ENCODE measurements around the gene IFNB1. TPM values are rescaled to one million over a fixed set of nuclear protein-coding genes. Genes with fewer than 3 reads are reported as not detected.

The IFNB1 gene
- total RNA-seq, 2 donors from 2014 or later, result not detected

DNA sequence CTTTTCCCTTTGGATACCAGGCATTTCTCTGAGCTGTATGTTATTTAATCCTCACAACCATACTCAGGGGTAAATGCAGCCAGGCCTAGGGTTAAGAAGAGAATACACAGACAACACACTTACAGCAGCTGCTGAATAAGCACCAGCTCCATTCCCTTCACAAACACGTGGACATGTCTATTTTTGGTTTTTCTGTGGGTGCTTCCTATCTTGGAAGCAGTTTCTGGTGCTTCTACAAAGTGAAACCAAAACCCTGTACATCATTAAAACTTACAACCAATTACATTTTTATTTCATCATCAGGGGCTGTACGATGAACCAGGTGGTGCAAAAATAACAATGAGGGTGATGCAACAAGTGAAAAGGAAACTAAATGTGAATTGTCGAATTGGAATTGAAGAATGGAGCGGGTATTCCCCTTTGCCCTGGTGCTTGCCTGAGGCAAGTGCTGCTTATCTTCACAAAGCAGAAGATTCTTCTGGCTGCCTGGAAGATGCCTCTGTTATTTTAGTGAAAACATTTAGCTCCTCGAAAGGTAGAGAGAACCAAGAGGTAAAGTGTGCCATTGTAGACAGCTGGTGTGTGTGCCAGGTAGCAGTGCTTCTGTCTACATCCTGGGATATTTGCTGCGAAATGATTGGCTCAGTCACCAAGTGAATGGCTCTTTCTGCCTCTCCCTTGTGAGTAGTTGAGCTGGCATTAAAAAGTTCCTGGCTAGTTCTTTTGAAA lies 18.6 kb upstream of the IFNB1 start:
- H3K9me3 ChIP-seq, result no peaks in the 10 kb centered on the region
- H3K27me3 ChIP-seq (replicated peaks; ENCODE audit: insufficient read depth), result no peaks in the 10 kb centered on the region
- ATAC-seq (ENCODE audit: insufficient number of reproducible peaks, low FRiP score, low read depth) (peak; percentile 72), DNase-seq (ENCODE audit: low spot score) (no peak)
- H3K4me3 ChIP-seq, result peak overlapping the region; percentile 56
- H3K4me1 ChIP-seq (ENCODE audit: control insufficient read depth in 1 of 2, low read depth in 2 of 2), result peaks cover 9 to 22% of the 10 kb centered on the region in 2 donors
- TF ChIP-seq, protein P1, sequence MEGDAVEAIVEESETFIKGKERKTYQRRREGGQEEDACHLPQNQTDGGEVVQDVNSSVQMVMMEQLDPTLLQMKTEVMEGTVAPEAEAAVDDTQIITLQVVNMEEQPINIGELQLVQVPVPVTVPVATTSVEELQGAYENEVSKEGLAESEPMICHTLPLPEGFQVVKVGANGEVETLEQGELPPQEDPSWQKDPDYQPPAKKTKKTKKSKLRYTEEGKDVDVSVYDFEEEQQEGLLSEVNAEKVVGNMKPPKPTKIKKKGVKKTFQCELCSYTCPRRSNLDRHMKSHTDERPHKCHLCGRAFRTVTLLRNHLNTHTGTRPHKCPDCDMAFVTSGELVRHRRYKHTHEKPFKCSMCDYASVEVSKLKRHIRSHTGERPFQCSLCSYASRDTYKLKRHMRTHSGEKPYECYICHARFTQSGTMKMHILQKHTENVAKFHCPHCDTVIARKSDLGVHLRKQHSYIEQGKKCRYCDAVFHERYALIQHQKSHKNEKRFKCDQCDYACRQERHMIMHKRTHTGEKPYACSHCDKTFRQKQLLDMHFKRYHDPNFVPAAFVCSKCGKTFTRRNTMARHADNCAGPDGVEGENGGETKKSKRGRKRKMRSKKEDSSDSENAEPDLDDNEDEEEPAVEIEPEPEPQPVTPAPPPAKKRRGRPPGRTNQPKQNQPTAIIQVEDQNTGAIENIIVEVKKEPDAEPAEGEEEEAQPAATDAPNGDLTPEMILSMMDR (IDR thresholded peaks at IDR 0.05), result no peak
- H3K27ac ChIP-seq, result peak overlapping the region; percentile 31 to 60
- no peaks in the 10 kb centered on the region for H3K36me3 ChIP-seq

DNA sequence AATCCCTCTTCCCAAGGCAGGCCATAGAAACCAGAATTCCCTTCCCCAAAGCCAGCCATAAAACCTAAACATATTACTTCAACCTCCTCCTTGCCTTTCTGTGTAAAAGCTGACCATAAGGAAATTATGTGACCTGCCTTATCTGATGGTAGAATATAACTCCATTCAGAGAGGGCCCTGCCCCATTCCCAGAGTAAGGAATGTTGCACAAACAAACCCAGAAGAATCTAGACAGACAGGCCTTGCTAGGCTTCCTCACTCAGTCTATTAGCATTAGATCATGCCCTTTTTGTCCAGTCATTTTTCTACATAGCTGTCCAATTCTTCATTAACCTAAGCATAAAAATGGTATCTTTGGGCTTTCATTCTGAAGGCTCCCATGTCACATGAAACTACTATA lies 17.8 kb upstream of the IFNB1 start:
- DNase-seq (ENCODE audit: low spot score) (no peak), ATAC-seq (ENCODE audit: insufficient number of reproducible peaks, low FRiP score, low read depth) (no peak)
- Histone ChIP-seq H3K27me3 (replicated peaks; ENCODE audit: insufficient read depth) (no peaks in the 10 kb centered on the region), H3K4me1 (ENCODE audit: control insufficient read depth in 1 of 2, low read depth in 2 of 2) (peaks cover 9 to 22% of the 10 kb centered on the region in 2 donors), H3K27ac (peak overlapping the region; percentile 31 to 60), H3K4me3 (no peak overlapping the region), H3K36me3 (no peaks in the 10 kb centered on the region), H3K9me3 (no peaks in the 10 kb centered on the region)
- TF ChIP-seq, protein P1 (IDR thresholded peaks at IDR 0.05), result no peak

DNA sequence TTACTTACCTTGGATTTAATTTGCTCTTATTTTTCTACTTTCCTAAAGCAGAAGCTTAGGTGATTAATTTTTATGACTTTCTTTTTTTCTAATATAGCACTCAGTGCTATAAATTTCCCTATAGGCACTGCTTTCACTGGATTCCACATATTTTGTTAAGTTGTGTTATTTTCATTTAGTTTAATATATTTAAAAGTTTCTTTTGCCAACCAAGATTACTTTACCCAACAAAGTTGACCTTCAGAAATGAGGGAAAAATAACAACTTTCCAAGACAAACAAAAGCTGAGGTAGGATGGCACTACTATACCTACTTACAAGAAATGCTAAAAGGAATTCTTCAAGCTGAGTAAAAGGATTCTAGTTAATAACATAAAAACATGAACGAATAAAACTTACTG lies 8.8 kb upstream of the IFNB1 start:
- ATAC-seq (ENCODE audit: insufficient number of reproducible peaks, low FRiP score, low read depth), result no peak
- H3K9me3 ChIP-seq, result peaks cover 6% of the 10 kb centered on the region
- H3K27me3 ChIP-seq (replicated peaks; ENCODE audit: insufficient read depth), result no peaks in the 10 kb centered on the region
- H3K36me3 ChIP-seq, result no peaks in the 10 kb centered on the region
- TF ChIP-seq, protein P1 (IDR thresholded peaks at IDR 0.05), result no peak
- H3K4me1 ChIP-seq (ENCODE audit: control insufficient read depth in 1 of 2, low read depth in 2 of 2), result peaks cover 0 to 19% of the 10 kb centered on the region in 2 donors
- DNase-seq (ENCODE audit: low spot score), result no peak
- H3K4me3 ChIP-seq, result no peak overlapping the region
- no peak overlapping the region for H3K27ac ChIP-seq

DNA sequence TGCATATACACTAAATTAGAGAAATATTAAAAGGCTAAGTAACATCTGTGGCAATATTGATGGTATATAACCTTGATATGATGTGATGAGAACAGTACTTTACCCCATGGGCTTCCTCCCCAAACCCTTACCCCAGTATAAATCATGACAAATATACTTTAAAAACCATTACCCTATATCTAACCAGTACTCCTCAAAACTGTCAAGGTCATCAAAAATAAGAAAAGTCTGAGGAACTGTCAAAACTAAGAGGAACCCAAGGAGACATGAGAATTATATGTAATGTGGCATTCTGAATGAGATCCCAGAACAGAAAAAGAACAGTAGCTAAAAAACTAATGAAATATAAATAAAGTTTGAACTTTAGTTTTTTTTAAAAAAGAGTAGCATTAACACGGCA lies 7.3 kb upstream of the IFNB1 start:
- DNase-seq (ENCODE audit: low spot score) (no peak), ATAC-seq (ENCODE audit: insufficient number of reproducible peaks, low FRiP score, low read depth) (no peak)
- Histone ChIP-seq H3K9me3 (peaks cover 6% of the 10 kb centered on the region), H3K36me3 (no peaks in the 10 kb centered on the region), H3K27me3 (replicated peaks; ENCODE audit: insufficient read depth) (no peaks in the 10 kb centered on the region), H3K4me3 (no peak overlapping the region), H3K27ac (no peak overlapping the region), H3K4me1 (ENCODE audit: control insufficient read depth in 1 of 2, low read depth in 2 of 2) (peaks cover 0 to 23% of the 10 kb centered on the region in 2 donors)
- TF ChIP-seq, protein P1 (IDR thresholded peaks at IDR 0.05), result no peak

GRCh38 chr9:21084242-21084850 lies 6.6 kb upstream of the IFNB1 start:
- ATAC-seq (ENCODE audit: insufficient number of reproducible peaks, low FRiP score, low read depth), result no peak
- no peaks in the 10 kb centered on the region for H3K36me3 ChIP-seq

More at GRCh38 chr9:21084242-21084850, 6.6 kb upstream of the IFNB1 start:
- Histone ChIP-seq H3K27ac (no peak overlapping the region), H3K4me3 (no peak overlapping the region), H3K4me1 (ENCODE audit: control insufficient read depth in 1 of 2, low read depth in 2 of 2) (peaks cover 0 to 23% of the 10 kb centered on the region in 2 donors), H3K9me3 (peaks cover 6% of the 10 kb centered on the region), H3K27me3 (replicated peaks; ENCODE audit: insufficient read depth) (no peaks in the 10 kb centered on the region)
- TF ChIP-seq, protein P1 (IDR thresholded peaks at IDR 0.05), result no peak
- no peak for DNase-seq (ENCODE audit: low spot score)

Data from thoracic aorta (tissue), 2 donors.